Endothelial cell of umbilical vein (primary cell): ENCODE measurements around the gene COL8A1. TPM values are rescaled to one million over a fixed set of nuclear protein-coding genes. Genes with fewer than 3 reads are reported as not detected.

Source experiments
- BruUV-seq: library from RNA; stranded (reverse); fragments of 400-500 nt; replicated peaks from 2 replicates; lab custom pipeline; 2021; lab: Mats Ljungman, UMichigan
- CTCF ChIA-PET: fragments of 300-600, 350-600 bp; sonication (Branson Sonifier 250); formaldehyde crosslinking; loops from one replicate; lab custom pipeline; 2021; ENCODE audit warnings: antibody characterized with exemption, inconsistent platforms; lab: Charles Lee
- POLR2A ChIA-PET: fragments of 300-600, 350-600 bp; sonication (Branson Sonifier 250); formaldehyde crosslinking; loops from one replicate; lab custom pipeline; 2021; ENCODE audit warnings: antibody characterized with exemption, inconsistent platforms; lab: Charles Lee
- DNase-seq: peaks from one replicate; pipeline ENCODE4 v3.0.0-alpha.2; 2011; ENCODE audit warnings: low read depth, low spot score
- FAIRE-seq: peaks from 2 replicates; lab custom pipeline; 2011; peaks lifted over from hg19 to GRCh38; lab: Jason Lieb, UNC
- H2AFZ ChIP-seq: 2 replicates; pipeline ENCODE4 v1.6.0; 2012; ENCODE audit warnings: low read depth, low read length, control low read depth, inconsistent platforms
- H3K27ac ChIP-seq: 2 replicates; pipeline ENCODE4 v1.5.1; 2011; ENCODE audit warnings: low read depth, mild to moderate bottlenecking, control low read depth, low read length, moderate library complexity; ENCODE audit not compliant: insufficient read depth
- H3K27me3 ChIP-seq, 2 experiments: 2 replicates each; pipeline versions ENCODE4 v1.6.0 to v1.6.1; 2011; ENCODE audit warnings: low read length in 2 of 2, mixed read lengths in 1 of 2; ENCODE audit not compliant: control insufficient read depth in 2 of 2, insufficient read depth in 2 of 2
- H3K36me3 ChIP-seq, 2 experiments: 2 replicates in 1 of 2; 3 replicates in 1 of 2; pipeline ENCODE4 v1.5.1; 2011; ENCODE audit warnings: low read length in 2 of 2, mild to moderate bottlenecking in 1 of 2, moderate library complexity in 1 of 2; ENCODE audit not compliant: control insufficient read depth in 2 of 2, insufficient read depth in 2 of 2; ENCODE audit errors: extremely low read depth in 1 of 2
- H3K4me1 ChIP-seq: 3 replicates; pipeline ENCODE4 v1.5.1; 2011; ENCODE audit warnings: mild to moderate bottlenecking, low read length; ENCODE audit not compliant: control insufficient read depth, insufficient read depth; ENCODE audit errors: extremely low read depth
- H3K4me2 ChIP-seq: 2 replicates; pipeline ENCODE4 v1.6.1; 2011; ENCODE audit warnings: low read length, control low read depth, mixed read lengths; ENCODE audit not compliant: insufficient read depth
- H3K4me3 ChIP-seq, 3 experiments: fragments of 200-600 bp in 1 of 3; sonication (generic), shearing (Covaris generic) in 1 of 3; replicated peaks in 1 of 3; 2 replicates each; pipeline ENCODE4 v1.5.1; 2011 to 2016; ENCODE audit warnings: control low read depth in 3 of 3, low read length in 3 of 3, mild to moderate bottlenecking in 2 of 3, inconsistent platforms in 1 of 3, low read depth in 1 of 3, moderate library complexity in 1 of 3; ENCODE audit not compliant: insufficient read depth in 1 of 3
- H3K79me2 ChIP-seq: 2 replicates; pipeline ENCODE4 v1.6.0; 2012; ENCODE audit warnings: low read length, inconsistent platforms; ENCODE audit not compliant: control insufficient read depth, insufficient read depth
- H3K9ac ChIP-seq: replicated peaks from 2 replicates; pipeline ENCODE3; 2011; ENCODE audit warnings: low read length, control low read depth; ENCODE audit not compliant: insufficient read depth; ENCODE audit errors: extremely low read depth
- H3K9me1 ChIP-seq: replicated peaks from 3 replicates; pipeline ENCODE4 v1.6.0; 2011; ENCODE audit warnings: mild to moderate bottlenecking, low read length; ENCODE audit not compliant: control insufficient read depth, insufficient read depth; ENCODE audit errors: extremely low read depth
- H3K9me3 ChIP-seq: replicated peaks from 2 replicates; pipeline ENCODE4 v1.5.1; 2012; ENCODE audit warnings: low read length, inconsistent platforms; ENCODE audit not compliant: control insufficient read depth, insufficient read depth
- H4K20me1 ChIP-seq: replicated peaks from 2 replicates; pipeline ENCODE3; 2011; ENCODE audit warnings: mild to moderate bottlenecking, low read length; ENCODE audit not compliant: control insufficient read depth, insufficient read depth; ENCODE audit errors: extremely low read depth
- CTCF ChIP-seq, 2 donors: IDR thresholded peaks; 1 replicate in 1 of 2; 2 replicates in 1 of 2; pipeline ENCODE4 v1.5.1; 2011; ENCODE audit warnings: low read length in 2 of 2, mild to moderate bottlenecking in 2 of 2, moderate library complexity in 2 of 2, control low read depth in 1 of 2, inconsistent platforms in 1 of 2, low read depth in 1 of 2; ENCODE audit not compliant: insufficient read depth in 1 of 2; ENCODE audit errors: extremely low read depth in 1 of 2
- EZH2 ChIP-seq: IDR thresholded peaks from 2 replicates; pipeline ENCODE4 v1.6.1; 2012; ENCODE audit warnings: borderline replicate concordance, low read depth, mild to moderate bottlenecking, moderate library complexity, low read length, inconsistent platforms; ENCODE audit not compliant: severe bottlenecking
- FOS ChIP-seq: IDR thresholded peaks from 2 replicates; pipeline ENCODE4 v1.6.1; 2011; ENCODE audit warnings: mild to moderate bottlenecking, low read length, moderate library complexity, borderline replicate concordance; ENCODE audit not compliant: insufficient read depth
- GATA2 ChIP-seq: IDR thresholded peaks from 2 replicates; pipeline ENCODE4 v1.7.0; 2011; ENCODE audit warnings: low read depth, mild to moderate bottlenecking, moderate library complexity, mixed read lengths, low read length; ENCODE audit not compliant: insufficient read length, insufficient read depth
- JUN ChIP-seq: IDR thresholded peaks from 2 replicates; pipeline ENCODE4 v1.6.1; 2011; ENCODE audit warnings: borderline replicate concordance, low read depth; ENCODE audit not compliant: insufficient read length, insufficient read depth
- MAX ChIP-seq: IDR thresholded peaks from 2 replicates; pipeline ENCODE4 v1.6.1; 2011; ENCODE audit not compliant: insufficient read depth, insufficient read length
- MYC ChIP-seq: IDR thresholded peaks from one replicate; pipeline ENCODE4 v1.6.1; 2011; ENCODE audit warnings: mild to moderate bottlenecking, low read depth, low read length
- POLR2A ChIP-seq: IDR thresholded peaks from 2 replicates; pipeline ENCODE4 v1.6.1; 2012; ENCODE audit warnings: low read depth, mild to moderate bottlenecking, control low read depth, low read length
- POLR2AphosphoS5 ChIP-seq: IDR thresholded peaks from 2 replicates; pipeline ENCODE4 v1.6.1; 2012; ENCODE audit warnings: low read depth, mild to moderate bottlenecking, control low read depth, low read length, moderate library complexity; ENCODE audit not compliant: insufficient read depth
- dilution Hi-C: fragments of 300-500 bp; cut with MboI; formaldehyde crosslinking; loops from one replicate; pipeline ENCODE4 v1.15.0; 2019; ENCODE audit warnings: low sequenced_read_pairs; ENCODE audit not compliant: extremely low pct_ligation_motif_present
- intact Hi-C: fragments of 100-400 bp; cut with micrococcal nuclease; formaldehyde crosslinking; loops from one replicate; pipeline ENCODE4 v1.10.0; 2022
- polyA plus RNA-seq, 4 experiments: library from polyadenylated mRNA; depleted of rRNA in 3 of 4; stranded (reverse) in 3 of 4; unstranded in 1 of 4; fragments of >200 nt; gene quantifications; 2 replicates each; pipeline versions ENCODE4 v1.2.1 to v1.2.3, GENCODE V29; 2011 to 2012; ENCODE audit warnings: missing spikeins in 1 of 4
- total RNA-seq: library from RNA; stranded (reverse); gene quantifications from 2 replicates; pipeline ENCODE4 v1.2.3, GENCODE V29; 2021

The COL8A1 gene
- total and polyA plus RNA-seq, 2 donors (not counting 3 experiments of a cell fraction or from before 2014, with no cell fraction given) = 358 to 634 TPM

GRCh38 chr3:99684644-99685043 is 46.2 kb downstream of the COL8A1 start:
- TF ChIP-seq MYC (no peak), POLR2AphosphoS5 (no peak), JUN (no peak), CTCF (IDR thresholded peaks at IDR 0.05; ENCODE audit: extremely low read depth in 1 of 2, insufficient read depth in 1 of 2, low read depth in 1 of 2, low read length in 2 of 2) (no peak), POLR2A (no peak), EZH2 (no peak), FOS (no peak), MAX (no peak), GATA2 (no peak)
- Histone ChIP-seq H2AFZ (no peak overlapping the region), H3K4me2 (no peak overlapping the region), H3K36me3 (peaks cover 0 to 10% of the 10 kb centered on the region in 2 experiments), H3K27me3 (no peaks in the 10 kb centered on the region), H3K4me1 (peaks cover 1% of the 10 kb centered on the region), H3K27ac (no peak overlapping the region), H3K4me3 (no peak overlapping the region), H3K9me1 (no peaks in the 10 kb centered on the region), H4K20me1 (peaks cover 2% of the 10 kb centered on the region), H3K9me3 (no peaks in the 10 kb centered on the region), H3K9ac (no peak overlapping the region), H3K79me2 (peaks cover 54% of the 10 kb centered on the region)
- CTCF ChIA-PET = interaction anchor here (1.1 to 3.7 kb wide), 5 partner anchors 10 to 570 kb away, joined by 4 to 32 read pairs (median 6); no protein-coding TSS in a partner anchor
- no peak for DNase-seq
- dilution Hi-C loops (no loop called here), intact Hi-C loops (no loop called here)
- no TSS peak for BruUV-seq
- no peak for FAIRE-seq
- POLR2A ChIA-PET = no interaction called here
